WI38 (cell line): ENCODE data around the gene TPO.
"Not testable (repeated sequence)": the region's sequence is repeated elsewhere in the genome, so short reads cannot be mapped to it uniquely, and the experiment has no call there.

Experiments used
- H3K4me3 ChIP-seq: 2 replicates; pipeline ENCODE4 v1.5.1; 2011; ENCODE audit warnings: low read depth, mild to moderate bottlenecking, control low read depth, low read length
- CTCF ChIP-seq: IDR thresholded peaks from 2 replicates; pipeline ENCODE4 v1.5.1; 2012; ENCODE audit warnings: low read depth, mild to moderate bottlenecking, control low read depth, low read length

TPO gene

GRCh38 chr2:1511455-1511854 lies 98.2 kb downstream of the TPO start:
- TF ChIP-seq CTCF, result no peak
- H3K4me3 ChIP-seq, result no peak overlapping the region

GRCh38 chr2:1512321-1513289 lies 99.3 kb downstream of the TPO start:
- no peak overlapping the region for H3K4me3 ChIP-seq
- TF ChIP-seq CTCF, result no peak

DNA sequence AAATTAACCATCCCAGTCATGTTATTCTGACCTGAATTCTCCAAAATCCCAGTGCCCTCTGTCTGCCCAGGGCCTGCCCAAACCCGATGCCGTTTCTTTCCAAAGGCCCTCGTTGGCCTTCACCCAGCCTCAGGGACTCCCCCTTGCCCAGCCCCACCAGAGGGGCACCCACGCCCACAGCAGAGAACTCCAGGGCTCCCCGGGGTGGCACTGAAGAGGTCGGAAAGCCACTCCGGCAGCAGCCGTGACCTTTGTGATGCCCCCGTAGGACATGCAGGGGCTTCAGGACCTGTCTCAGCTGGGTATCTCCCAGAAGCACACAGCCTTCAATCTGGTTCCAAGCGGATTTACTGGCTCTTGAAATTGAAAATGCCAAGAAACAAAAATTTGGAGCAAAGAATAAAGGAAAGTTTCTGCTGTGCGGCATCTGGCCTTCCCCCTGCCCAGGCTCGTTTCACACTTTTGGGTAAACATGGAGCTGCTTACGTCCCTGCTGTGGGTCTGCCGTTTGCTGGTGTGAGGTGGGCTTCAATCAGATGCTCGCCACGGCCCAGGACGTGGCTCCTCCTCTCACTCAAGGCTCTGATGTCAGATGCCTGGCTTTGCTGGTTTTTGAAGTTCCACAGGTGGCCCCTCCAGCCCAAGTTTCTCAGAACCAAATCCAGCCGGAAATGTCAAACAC lies 101.3 kb downstream of the TPO start:
- no peak for TF ChIP-seq CTCF
- H3K4me3 ChIP-seq, result no peak overlapping the region

DNA sequence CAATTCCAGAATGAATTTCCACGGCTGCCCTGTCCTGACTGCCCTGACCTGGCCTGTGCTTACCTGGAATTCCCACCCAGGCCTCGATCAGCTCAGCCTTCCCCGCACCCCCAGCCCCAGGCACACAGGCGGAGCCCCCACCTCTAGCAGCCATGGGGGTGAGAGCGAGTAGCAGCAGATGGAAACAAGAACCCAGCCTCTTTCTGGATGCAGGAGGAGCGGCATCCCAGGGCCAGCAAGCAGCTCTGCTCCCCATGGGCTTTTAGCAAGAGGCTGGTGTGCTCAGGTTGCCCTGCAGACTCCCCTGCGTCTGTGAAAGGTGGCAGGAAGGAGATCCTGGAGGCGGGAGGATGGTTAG lies 101.8 kb downstream of the TPO start:
- TF ChIP-seq CTCF, result no peak
- H3K4me3 ChIP-seq, result no peak overlapping the region

DNA sequence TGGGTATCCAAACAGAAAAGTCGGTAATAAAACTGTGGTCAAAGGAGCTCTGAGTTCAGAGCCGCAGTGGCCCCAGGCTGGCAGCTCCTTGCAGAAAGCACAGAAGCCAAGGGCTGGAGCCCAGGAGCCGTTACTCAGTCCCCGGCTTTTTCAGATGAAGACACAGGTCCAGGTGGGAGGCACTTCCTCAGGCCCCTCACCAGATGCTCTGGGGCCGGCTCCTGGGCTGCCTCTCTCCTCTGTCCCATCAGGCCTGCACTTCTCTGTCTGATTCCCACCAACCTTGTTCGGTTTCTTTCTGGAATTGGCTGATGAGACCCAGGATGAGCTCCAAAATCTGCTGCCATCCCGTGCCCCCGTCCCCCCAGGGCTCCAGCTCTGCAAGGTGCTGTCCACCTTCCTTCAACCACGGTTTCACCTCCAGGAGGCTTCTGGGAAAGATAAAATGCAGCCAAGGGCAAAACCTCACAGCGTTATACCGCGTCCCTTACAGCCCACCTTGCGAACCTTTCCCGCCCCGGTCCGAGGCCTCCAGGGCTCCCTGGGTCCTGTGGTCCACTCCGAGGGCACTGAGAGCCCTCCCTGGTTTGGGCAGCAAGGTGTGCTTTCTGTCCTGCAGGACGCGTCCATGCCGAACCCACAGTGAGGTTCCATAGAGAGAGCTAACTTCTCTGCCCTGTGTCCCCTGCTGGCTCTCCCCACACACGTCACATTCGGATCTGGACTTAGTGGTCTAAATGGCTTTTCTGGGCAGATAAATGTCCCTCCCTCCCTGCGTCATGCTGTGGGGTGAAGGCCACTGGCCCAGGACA lies 102.9 kb downstream of the TPO start:
- no peak for TF ChIP-seq CTCF
- no peak overlapping the region for H3K4me3 ChIP-seq

GRCh38 chr2:1516798-1517060 lies 103.5 kb downstream of the TPO start:
- H3K4me3 ChIP-seq, result no peak overlapping the region
- TF ChIP-seq CTCF, result no peak

DNA sequence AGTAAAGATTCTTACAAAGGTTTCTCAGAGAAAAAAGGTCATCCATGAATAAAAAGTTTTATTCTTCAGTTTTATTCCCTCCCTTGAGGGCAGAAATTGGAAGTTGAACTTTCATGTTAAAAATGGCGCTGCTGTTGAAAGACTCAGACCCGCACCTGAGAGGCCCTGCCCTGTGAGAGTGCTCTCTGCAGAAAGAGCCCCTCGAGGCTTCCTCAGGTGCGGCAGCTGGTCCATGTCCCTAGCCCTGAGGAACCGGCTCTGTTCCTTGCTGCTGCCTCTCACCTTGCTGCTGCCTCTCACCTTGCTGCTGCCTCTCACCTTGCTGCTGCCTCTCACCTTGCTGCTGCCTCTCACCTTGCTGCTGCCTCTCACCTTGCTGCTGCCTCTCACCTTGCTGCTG lies 104.0 kb downstream of the TPO start:
- not testable (repeated sequence) for H3K4me3 ChIP-seq
